Tibial nerve (tissue), 4 donors: ENCODE data around the gene FDXR.

Experiments
- EP300 ChIP-seq, 2 donors: sonication (generic); formaldehyde crosslinking; IDR thresholded peaks; one replicate each; pipeline ENCODE4 v1.6.1; 2017; ENCODE audit warnings: antibody characterized with exemption in 2 of 2, mild to moderate bottlenecking in 1 of 2
- POLR2A ChIP-seq, 2 donors: fragments of 450-650 bp; IDR thresholded peaks; one replicate each; pipeline ENCODE4 v1.6.1; 2017; ENCODE audit warnings: antibody characterized with exemption in 2 of 2, mild to moderate bottlenecking in 2 of 2, moderate library complexity in 2 of 2
- TF ChIP-seq, protein P1 (sequence below), 5 experiments: fragments of 200-600 bp in 3 of 5; fragments of 450-650 bp in 2 of 5; sonication (generic) in 3 of 5; IDR thresholded peaks; one replicate each; pipeline ENCODE4 v1.5.1; 2016 to 2019; ENCODE audit warnings: antibody characterized with exemption in 5 of 5, mild to moderate bottlenecking in 3 of 5, moderate library complexity in 2 of 5

GRCh38 chr17:74866198-74866835 lies 6.5 kb downstream of the FDXR start:
- TF ChIP-seq, protein P1, sequence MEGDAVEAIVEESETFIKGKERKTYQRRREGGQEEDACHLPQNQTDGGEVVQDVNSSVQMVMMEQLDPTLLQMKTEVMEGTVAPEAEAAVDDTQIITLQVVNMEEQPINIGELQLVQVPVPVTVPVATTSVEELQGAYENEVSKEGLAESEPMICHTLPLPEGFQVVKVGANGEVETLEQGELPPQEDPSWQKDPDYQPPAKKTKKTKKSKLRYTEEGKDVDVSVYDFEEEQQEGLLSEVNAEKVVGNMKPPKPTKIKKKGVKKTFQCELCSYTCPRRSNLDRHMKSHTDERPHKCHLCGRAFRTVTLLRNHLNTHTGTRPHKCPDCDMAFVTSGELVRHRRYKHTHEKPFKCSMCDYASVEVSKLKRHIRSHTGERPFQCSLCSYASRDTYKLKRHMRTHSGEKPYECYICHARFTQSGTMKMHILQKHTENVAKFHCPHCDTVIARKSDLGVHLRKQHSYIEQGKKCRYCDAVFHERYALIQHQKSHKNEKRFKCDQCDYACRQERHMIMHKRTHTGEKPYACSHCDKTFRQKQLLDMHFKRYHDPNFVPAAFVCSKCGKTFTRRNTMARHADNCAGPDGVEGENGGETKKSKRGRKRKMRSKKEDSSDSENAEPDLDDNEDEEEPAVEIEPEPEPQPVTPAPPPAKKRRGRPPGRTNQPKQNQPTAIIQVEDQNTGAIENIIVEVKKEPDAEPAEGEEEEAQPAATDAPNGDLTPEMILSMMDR (IDR thresholded peaks at IDR 0.05) = no peak
- TF ChIP-seq POLR2A (IDR thresholded peaks at IDR 0.05) (no peak), EP300 (IDR thresholded peaks at IDR 0.05) (no peak)
